Measurements from ENCODE around the gene PARP3. TPM values are rescaled to one million over a fixed set of nuclear protein-coding genes. Genes with fewer than 3 reads are reported as not detected.
"Not testable (repeated sequence)": the region's sequence is repeated elsewhere in the genome, so short reads cannot be mapped to it uniquely, and the experiment has no call there.

PARP3 gene
- total RNA-seq, 2 donors from 2014 or later: 8.9 to 11.4 TPM

GRCh38 chr3:51928438-51928837 is 13.7 kb upstream of the PARP3 start:
- ATAC-seq: no peak
- no peak overlapping the region for H3K4me3 Mint-ChIP-seq

GRCh38 chr3:51928981-51929380 is 13.2 kb upstream of the PARP3 start:
- not testable (repeated sequence) for ATAC-seq; H3K27ac Mint-ChIP-seq; H3K4me3 Mint-ChIP-seq; H3K4me1 Mint-ChIP-seq; DNase-seq; H3K36me3 Mint-ChIP-seq (ENCODE audit: low read depth); H3K9me3 ChIP-seq (ENCODE audit: control insufficient read depth, low read length, poor library complexity, severe bottlenecking); H3K27me3 Mint-ChIP-seq

More at GRCh38 chr3:51928438-51928837, 13.7 kb upstream of the PARP3 start:
- no peak for DNase-seq
- Mint-ChIP-seq H3K4me1 (no peaks in the 10 kb centered on the region), H3K36me3 (ENCODE audit: low read depth) (peaks cover under 1% of the 10 kb centered on the region), H3K27ac (no peak overlapping the region), H3K27me3 (no peaks in the 10 kb centered on the region)
- no peaks in the 10 kb centered on the region for H3K9me3 ChIP-seq (ENCODE audit: control insufficient read depth, low read length, poor library complexity, severe bottlenecking)

- no peak overlapping the region for H3K4me3 Mint-ChIP-seq
- no peaks in the 10 kb centered on the region for H3K4me1 Mint-ChIP-seq
- ATAC-seq: no peak
- DNase-seq: no peak
- no peak overlapping the region for H3K27ac Mint-ChIP-seq
- peaks cover 2% of the 10 kb centered on the region for H3K36me3 Mint-ChIP-seq (ENCODE audit: low read depth)
- no peaks in the 10 kb centered on the region for H3K9me3 ChIP-seq (ENCODE audit: control insufficient read depth, low read length, poor library complexity, severe bottlenecking)
- H3K27me3 Mint-ChIP-seq: no peaks in the 10 kb centered on the region
Observed at GRCh38 chr3:51929420-51930003, 12.7 kb upstream of the PARP3 start.

GRCh38 chr3:51930439-51930838 is 11.7 kb upstream of the PARP3 start:
- no peaks in the 10 kb centered on the region for H3K9me3 ChIP-seq (ENCODE audit: control insufficient read depth, low read length, poor library complexity, severe bottlenecking)
- no peak overlapping the region for H3K27ac Mint-ChIP-seq
- ATAC-seq: no peak
- peaks cover 2% of the 10 kb centered on the region for H3K36me3 Mint-ChIP-seq (ENCODE audit: low read depth)
- no peaks in the 10 kb centered on the region for H3K27me3 Mint-ChIP-seq
- DNase-seq: no peak
- H3K4me1 Mint-ChIP-seq: no peaks in the 10 kb centered on the region
- H3K4me3 Mint-ChIP-seq: no peak overlapping the region

GRCh38 chr3:51931756-51932155 is 10.4 kb upstream of the PARP3 start:
- no peak for ATAC-seq
- Mint-ChIP-seq H3K27ac (no peak overlapping the region), H3K27me3 (no peaks in the 10 kb centered on the region), H3K4me1 (no peaks in the 10 kb centered on the region), H3K36me3 (ENCODE audit: low read depth) (peaks cover 2% of the 10 kb centered on the region), H3K4me3 (no peak overlapping the region)
- DNase-seq: no peak
- H3K9me3 ChIP-seq (ENCODE audit: control insufficient read depth, low read length, poor library complexity, severe bottlenecking): no peaks in the 10 kb centered on the region

GRCh38 chr3:51932471-51933370 is 9.4 kb upstream of the PARP3 start:
- ATAC-seq (no peak), DNase-seq (no peak)
- Mint-ChIP-seq H3K4me3 (no peak overlapping the region), H3K36me3 (ENCODE audit: low read depth) (peaks cover 2% of the 10 kb centered on the region), H3K27ac (no peak overlapping the region), H3K27me3 (no peaks in the 10 kb centered on the region), H3K4me1 (peaks cover 2% of the 10 kb centered on the region)
- H3K9me3 ChIP-seq (ENCODE audit: control insufficient read depth, low read length, poor library complexity, severe bottlenecking): no peaks in the 10 kb centered on the region

GRCh38 chr3:51933471-51934138 is 8.6 kb upstream of the PARP3 start:
- H3K4me3 Mint-ChIP-seq: no peak overlapping the region
- H3K27me3 Mint-ChIP-seq: no peaks in the 10 kb centered on the region
- no peak for ATAC-seq
- H3K27ac Mint-ChIP-seq: no peak overlapping the region
- DNase-seq: no peak
- H3K4me1 Mint-ChIP-seq: peaks cover 3% of the 10 kb centered on the region
- peaks cover 4% of the 10 kb centered on the region for H3K36me3 Mint-ChIP-seq (ENCODE audit: low read depth)
- H3K9me3 ChIP-seq (ENCODE audit: control insufficient read depth, low read length, poor library complexity, severe bottlenecking): no peaks in the 10 kb centered on the region

- Mint-ChIP-seq H3K4me3 (no peak overlapping the region), H3K27ac (no peak overlapping the region), H3K4me1 (peaks cover 6% of the 10 kb centered on the region), H3K36me3 (ENCODE audit: low read depth) (peaks cover 4% of the 10 kb centered on the region), H3K27me3 (no peaks in the 10 kb centered on the region)
- DNase-seq (no peak), ATAC-seq (no peak)
- H3K9me3 ChIP-seq (ENCODE audit: control insufficient read depth, low read length, poor library complexity, severe bottlenecking): no peaks in the 10 kb centered on the region
Observed at GRCh38 chr3:51934139-51934850, 7.9 kb upstream of the PARP3 start.

- Mint-ChIP-seq H3K27me3 (no peaks in the 10 kb centered on the region), H3K27ac (no peak overlapping the region), H3K4me3 (no peak overlapping the region), H3K4me1 (peaks cover 8% of the 10 kb centered on the region), H3K36me3 (ENCODE audit: low read depth) (peaks cover 4% of the 10 kb centered on the region)
- no peak for DNase-seq
- ATAC-seq: no peak
- H3K9me3 ChIP-seq (ENCODE audit: control insufficient read depth, low read length, poor library complexity, severe bottlenecking): no peaks in the 10 kb centered on the region
Observed at GRCh38 chr3:51934991-51935885, 6.9 kb upstream of the PARP3 start.

- peaks cover 16% of the 10 kb centered on the region for H3K4me1 Mint-ChIP-seq
- H3K9me3 ChIP-seq (ENCODE audit: control insufficient read depth, low read length, poor library complexity, severe bottlenecking): no peaks in the 10 kb centered on the region
- DNase-seq (no peak), ATAC-seq (no peak)
- no peak overlapping the region for H3K27ac Mint-ChIP-seq
- no peaks in the 10 kb centered on the region for H3K27me3 Mint-ChIP-seq
- no peak overlapping the region for H3K4me3 Mint-ChIP-seq
- peaks cover 4% of the 10 kb centered on the region for H3K36me3 Mint-ChIP-seq (ENCODE audit: low read depth)
Observed at GRCh38 chr3:51935886-51936755, 6.0 kb upstream of the PARP3 start.

GRCh38 chr3:51937014-51937413 is 5.1 kb upstream of the PARP3 start:
- ATAC-seq: no peak
- Mint-ChIP-seq H3K36me3 (ENCODE audit: low read depth) (peaks cover 4% of the 10 kb centered on the region), H3K4me3 (no peak overlapping the region), H3K27ac (no peak overlapping the region), H3K4me1 (peaks cover 22% of the 10 kb centered on the region), H3K27me3 (no peaks in the 10 kb centered on the region)
- no peak for DNase-seq
- no peaks in the 10 kb centered on the region for H3K9me3 ChIP-seq (ENCODE audit: control insufficient read depth, low read length, poor library complexity, severe bottlenecking)
